HG03565 (cell line): Measurements from ENCODE around the gene GHR.

Experiments
- ATAC-seq: cut with Tn5 transposase; IDR thresholded peaks from one replicate; pipeline ENCODE4 v1.9.1; 2021; ENCODE audit warnings: mild to moderate bottlenecking, moderate library complexity; ENCODE audit not compliant: unreplicated experiment

The GHR gene

GRCh38 chr5:42597318-42597937 is 174.2 kb downstream of the GHR start:
- no peak for ATAC-seq

- no peak for ATAC-seq
These were observed 175.1 kb downstream of the GHR start for GRCh38 chr5:42598311-42598710.

GRCh38 chr5:42599106-42599505 is 175.9 kb downstream of the GHR start:
- no peak for ATAC-seq

GRCh38 chr5:42600441-42600840 is 177.2 kb downstream of the GHR start:
- no peak for ATAC-seq

GRCh38 chr5:42604171-42604711 is 181.0 kb downstream of the GHR start:
- no peak for ATAC-seq

- no peak for ATAC-seq
These were observed 182.3 kb downstream of the GHR start for GRCh38 chr5:42605490-42605889.

GRCh38 chr5:42606464-42606869 is 183.2 kb downstream of the GHR start:
- ATAC-seq = no peak

- ATAC-seq = no peak
These were observed 188.2 kb downstream of the GHR start for GRCh38 chr5:42611437-42611836.

GRCh38 chr5:42612750-42613366 is 189.6 kb downstream of the GHR start:
- no peak for ATAC-seq

- ATAC-seq = no peak
These were observed 191.3 kb downstream of the GHR start for GRCh38 chr5:42614509-42614908.

GRCh38 chr5:42620579-42621216 is 197.5 kb downstream of the GHR start:
- ATAC-seq = no peak

- ATAC-seq = no peak
These were observed 198.0 kb downstream of the GHR start for GRCh38 chr5:42621242-42621641.

GRCh38 chr5:42621662-42622061 is 198.4 kb downstream of the GHR start:
- ATAC-seq = no peak

GRCh38 chr5:42624912-42625311 is 201.7 kb downstream of the GHR start:
- ATAC-seq = no peak

GRCh38 chr5:42626462-42626861 is 203.2 kb downstream of the GHR start:
- ATAC-seq = no peak

- ATAC-seq = peak; percentile 39
These were observed 205.6 kb downstream of the GHR start for GRCh38 chr5:42628821-42629220.

- ATAC-seq = no peak
These were observed 206.0 kb downstream of the GHR start for GRCh38 chr5:42629284-42629683.

- no peak for ATAC-seq
These were observed 208.0 kb downstream of the GHR start for GRCh38 chr5:42631241-42631640.

GRCh38 chr5:42632354-42632900 is 209.2 kb downstream of the GHR start:
- no peak for ATAC-seq

- ATAC-seq = no peak
These were observed 211.3 kb downstream of the GHR start for GRCh38 chr5:42634575-42634974.

- no peak for ATAC-seq
These were observed 213.2 kb downstream of the GHR start for GRCh38 chr5:42636425-42636824.

GRCh38 chr5:42636946-42637345 is 213.7 kb downstream of the GHR start:
- ATAC-seq = no peak
